KBM-7 (cell line): ENCODE data around the gene UBE2L3.
"Not testable (repeated sequence)": the region's sequence is repeated elsewhere in the genome, so short reads cannot be mapped to it uniquely, and the experiment has no call there.

Experiments
- DNase-seq: peaks from one replicate; pipeline ENCODE4 v3.0.0-alpha.2; 2015
- in situ Hi-C: fragments of 300-500 bp; cut with MboI; formaldehyde crosslinking; loops from 2 replicates; pipeline ENCODE4 v1.14.3; 2020; ENCODE audit warnings: low sequenced_read_pairs, low pct_unique_long_range_greater_than_20kb, mixed read lengths

Gene UBE2L3

DNA sequence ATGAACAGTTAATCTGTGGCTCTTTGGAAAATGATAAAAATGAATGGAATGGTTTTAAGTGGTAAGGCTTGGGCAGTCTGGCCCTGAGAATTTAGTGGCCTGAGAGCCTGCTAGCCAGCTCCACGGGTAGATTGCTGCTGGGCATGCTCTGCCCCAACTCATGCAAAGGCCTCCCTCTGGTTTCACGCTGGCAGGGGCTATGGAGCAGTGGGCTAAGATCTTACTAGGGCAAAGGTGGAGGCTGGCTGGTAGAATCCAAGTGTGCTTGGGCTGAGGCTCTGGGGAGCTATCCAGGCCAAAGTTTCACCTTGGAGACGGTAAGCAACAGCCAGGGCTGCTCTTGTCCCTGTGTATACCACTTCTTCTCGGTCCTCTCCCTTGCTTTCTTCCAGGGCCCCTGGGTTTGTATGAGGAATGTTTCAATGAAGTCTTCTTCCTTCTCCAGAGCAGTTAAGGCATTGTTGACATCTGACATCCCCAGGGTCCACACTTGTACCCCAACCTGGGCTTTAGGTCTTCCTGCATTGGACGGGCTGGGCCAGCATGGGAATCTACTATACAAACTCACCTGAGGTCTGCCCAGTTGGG lies 27.4 kb downstream of the UBE2L3 start:
- DNase-seq, result no peak
- in situ Hi-C loops, result no loop called here

DNA sequence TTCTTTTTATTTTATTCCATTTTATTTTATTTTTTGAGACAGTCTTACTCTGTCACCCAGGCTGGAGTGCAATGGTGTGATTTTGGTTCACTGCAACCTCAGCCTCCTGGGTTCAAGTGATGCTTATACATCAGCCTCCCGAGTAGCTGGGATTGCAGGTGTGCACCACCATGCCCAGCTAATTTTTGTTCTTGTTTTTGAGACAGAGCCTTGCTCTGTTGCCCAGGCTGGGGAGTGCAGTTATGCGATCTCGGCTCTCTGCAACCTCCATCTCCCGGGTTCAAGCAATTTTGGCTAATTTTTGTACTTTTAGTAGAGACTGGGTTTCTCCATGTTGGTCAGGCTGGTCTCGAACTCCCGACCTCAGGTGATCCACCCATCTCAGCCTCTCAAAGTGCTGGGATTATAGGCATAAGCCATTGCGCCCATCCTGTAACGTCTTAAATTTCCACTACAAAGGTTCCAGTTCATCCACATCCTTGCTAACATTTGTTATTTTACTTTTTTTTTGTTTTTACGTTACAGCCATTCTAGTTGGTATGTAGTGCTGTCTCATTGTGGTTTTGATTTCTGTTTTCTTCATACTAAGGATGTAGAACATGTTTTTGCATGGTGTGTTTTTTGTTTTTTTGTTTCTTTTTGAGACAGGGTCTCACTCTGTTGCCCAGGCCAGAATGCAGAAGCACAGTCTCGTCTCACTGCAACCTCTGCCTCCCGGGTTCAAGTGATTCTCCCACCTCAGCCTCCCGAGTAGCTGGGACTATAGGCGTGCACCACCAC lies 29.0 kb downstream of the UBE2L3 start:
- in situ Hi-C loops, DNase-seq: not testable (repeated sequence)

DNA sequence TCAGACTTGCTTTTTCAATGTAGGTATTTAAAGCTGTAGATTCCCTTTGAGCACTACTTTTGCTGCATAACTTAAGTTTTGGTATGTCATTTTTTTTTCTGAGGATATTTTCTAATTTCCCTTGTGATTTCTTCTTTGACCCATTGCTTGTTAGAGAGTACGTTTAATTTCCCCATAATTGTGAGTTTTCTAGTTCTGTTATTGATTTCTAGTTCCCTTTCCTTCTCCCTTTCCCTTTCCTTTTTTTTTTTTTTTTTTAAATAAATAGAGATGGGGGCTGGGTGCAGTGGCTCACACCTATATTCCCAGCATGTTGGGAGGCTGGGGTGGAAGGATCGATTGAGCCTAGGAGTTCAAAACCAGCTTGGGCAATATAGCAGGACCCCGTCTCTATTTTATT lies 30.8 kb downstream of the UBE2L3 start:
- DNase-seq, result no peak
- in situ Hi-C loops, result no loop called here

DNA sequence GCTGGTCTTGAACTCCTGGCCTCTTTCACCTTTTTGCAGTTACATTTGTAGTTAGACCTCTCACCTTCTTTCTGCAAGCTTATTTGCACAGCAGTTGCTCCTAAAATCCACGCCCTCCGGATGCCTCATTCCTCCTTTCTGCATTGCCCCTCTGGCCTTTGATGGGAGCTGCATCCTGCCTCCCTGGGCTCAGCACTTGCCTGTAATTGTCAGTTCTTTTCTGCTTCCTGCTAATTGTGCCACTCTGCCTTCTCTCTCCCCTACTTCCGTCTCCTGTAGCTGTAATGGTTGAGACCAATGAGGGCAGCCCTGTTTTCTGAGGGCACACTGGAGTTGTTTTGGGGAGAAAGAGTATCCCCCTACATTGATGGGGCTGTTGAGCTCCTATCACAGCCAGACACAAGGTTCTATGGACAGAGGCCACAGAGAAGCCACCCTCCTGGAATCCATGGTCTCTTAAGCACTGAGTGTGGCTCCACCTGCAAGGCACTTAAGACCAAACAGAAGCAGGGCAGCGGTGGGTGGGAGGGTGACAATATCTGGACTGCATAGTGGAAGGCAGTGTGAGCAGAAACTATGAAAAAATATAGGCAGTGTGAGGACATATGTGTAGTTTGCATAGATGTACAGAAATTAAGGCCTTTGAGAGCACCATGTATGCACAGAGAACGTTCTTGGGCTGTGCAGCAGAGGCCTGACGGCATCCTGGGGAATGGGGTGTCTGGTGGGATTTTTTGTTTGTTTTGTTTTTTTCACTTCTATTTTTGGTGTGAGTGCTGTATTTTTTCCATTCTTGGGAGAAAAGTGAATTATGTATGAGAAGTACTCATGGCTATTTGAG lies 31.8 kb downstream of the UBE2L3 start:
- no peak for DNase-seq
- in situ Hi-C loops, result no loop called here

DNA sequence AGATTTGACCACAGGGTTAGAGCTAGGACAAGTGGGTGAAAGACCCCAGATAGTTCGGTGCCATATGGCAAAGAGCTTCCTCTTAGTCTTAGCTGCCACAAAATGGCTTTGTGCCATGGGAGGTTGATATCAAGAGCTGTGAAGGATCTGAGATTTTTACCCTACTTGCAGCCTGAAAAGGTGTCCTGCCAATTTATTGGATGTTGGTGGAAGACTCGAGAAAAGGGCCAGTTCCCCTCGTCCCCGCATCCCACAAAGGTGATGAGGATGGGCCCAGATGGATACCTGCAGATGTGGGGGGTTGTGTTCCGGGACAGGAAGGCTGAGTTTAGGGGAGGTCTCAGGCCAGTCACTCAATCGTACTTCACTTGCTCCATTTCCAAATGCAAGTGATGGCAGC lies 35.1 kb downstream of the UBE2L3 start:
- in situ Hi-C loops, result no loop called here

DNA sequence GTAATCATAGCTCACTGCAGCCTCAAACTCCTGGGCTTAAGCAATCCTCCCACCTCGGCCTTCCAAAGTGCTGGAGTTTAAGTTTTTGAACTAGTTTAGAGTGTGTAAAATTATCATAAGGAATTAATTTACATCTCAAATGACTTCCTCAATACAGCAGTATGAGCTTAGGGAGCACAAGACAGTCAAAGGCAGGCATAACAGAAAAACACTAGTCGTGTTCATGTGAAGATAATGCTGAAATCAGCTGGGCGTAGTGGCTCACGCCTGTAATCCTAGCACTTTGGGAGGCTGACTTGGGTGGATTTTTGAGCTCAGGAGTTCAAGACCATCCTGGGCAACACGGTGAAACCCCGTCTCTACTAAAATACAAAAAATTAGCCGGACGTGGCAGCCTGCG lies 36.5 kb downstream of the UBE2L3 start:
- no peak for DNase-seq
- in situ Hi-C loops, result no loop called here

More for the DNA sequence above, 35.1 kb downstream of the UBE2L3 start:
- DNase-seq, result no peak

DNA sequence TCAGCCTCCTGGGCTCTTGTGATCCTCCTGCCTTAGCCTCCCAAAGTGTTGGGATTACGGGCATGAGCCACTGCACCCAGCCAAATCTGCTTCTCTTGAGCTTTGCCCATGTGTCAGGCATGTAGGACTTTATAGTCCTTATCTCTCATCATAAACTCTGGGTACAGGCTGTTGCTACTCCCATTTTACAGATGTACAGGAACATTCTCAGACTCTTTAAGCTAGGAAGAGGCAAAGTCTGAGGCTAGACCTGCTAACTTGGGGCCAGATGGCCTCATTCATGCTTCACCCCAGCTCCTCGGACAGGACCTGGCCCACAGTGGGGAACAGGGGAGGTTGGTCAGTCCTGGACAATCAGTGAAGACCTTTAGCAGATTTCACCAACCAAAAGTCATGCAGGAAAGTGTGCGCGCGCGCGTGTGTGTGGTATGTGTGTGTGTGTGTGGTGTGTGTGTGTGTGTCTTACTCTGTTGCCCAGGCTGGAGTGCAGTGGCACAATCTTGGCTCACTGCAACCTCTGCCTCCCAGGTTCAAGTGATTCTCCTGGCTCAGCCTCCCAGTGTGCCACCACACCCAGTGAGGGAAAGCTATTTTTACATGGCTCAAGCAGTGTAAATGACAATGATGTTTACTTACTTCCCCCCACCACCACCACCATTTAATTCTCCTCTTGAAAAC lies 38.5 kb downstream of the UBE2L3 start:
- no peak for DNase-seq
- in situ Hi-C loops, result no loop called here

DNA sequence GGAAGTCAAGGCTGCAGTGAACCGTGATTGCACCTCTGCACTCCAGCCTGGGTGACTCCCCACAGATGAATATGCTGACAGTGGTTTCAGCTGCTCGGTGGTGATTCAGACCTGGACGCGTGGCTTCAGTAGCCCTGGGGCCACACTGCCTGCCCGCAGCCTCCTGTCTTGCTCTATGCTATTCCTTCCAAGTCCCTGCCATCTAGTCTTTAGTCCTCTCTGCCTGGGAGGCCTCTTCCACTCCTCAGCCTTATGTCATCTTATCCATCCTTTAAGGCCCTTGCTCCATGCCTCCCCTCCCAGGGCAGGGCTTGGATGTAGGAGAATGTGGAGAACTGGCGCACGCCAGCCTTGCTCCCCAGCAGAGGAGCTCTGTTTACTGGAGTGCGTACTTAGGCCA lies 39.3 kb downstream of the UBE2L3 start:
- in situ Hi-C loops, result no loop called here

DNA sequence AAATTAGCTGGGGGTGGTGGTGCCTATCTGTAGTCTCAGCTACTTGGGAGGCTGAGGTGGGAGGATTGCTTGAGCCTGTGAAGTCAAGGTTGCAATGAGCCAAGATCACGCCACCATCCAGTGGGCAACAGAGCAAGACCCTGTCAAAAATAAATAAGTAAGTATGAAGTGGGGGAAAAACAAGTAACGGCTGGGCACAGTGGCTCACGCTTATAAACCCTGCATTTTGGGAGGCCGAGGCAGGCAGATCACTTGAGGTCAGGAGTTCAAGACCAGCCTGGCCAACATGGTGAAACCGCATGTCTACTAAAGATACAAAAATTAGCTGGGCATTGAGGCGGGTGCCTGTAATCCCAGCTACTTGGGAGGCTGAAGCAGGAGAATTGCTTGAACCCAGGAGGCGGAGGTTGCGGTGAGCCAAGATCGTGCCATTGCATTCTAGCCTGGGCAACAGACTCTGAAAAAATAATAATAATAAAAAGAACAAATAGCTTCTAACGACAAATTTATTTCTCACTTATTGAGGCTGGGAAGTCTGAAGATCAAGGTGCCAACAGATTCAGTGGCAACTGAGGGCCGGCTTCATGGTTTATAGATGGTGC lies 42.1 kb downstream of the UBE2L3 start:
- DNase-seq, in situ Hi-C loops: not testable (repeated sequence)

More for the DNA sequence above, 39.3 kb downstream of the UBE2L3 start:
- no peak for DNase-seq

DNA sequence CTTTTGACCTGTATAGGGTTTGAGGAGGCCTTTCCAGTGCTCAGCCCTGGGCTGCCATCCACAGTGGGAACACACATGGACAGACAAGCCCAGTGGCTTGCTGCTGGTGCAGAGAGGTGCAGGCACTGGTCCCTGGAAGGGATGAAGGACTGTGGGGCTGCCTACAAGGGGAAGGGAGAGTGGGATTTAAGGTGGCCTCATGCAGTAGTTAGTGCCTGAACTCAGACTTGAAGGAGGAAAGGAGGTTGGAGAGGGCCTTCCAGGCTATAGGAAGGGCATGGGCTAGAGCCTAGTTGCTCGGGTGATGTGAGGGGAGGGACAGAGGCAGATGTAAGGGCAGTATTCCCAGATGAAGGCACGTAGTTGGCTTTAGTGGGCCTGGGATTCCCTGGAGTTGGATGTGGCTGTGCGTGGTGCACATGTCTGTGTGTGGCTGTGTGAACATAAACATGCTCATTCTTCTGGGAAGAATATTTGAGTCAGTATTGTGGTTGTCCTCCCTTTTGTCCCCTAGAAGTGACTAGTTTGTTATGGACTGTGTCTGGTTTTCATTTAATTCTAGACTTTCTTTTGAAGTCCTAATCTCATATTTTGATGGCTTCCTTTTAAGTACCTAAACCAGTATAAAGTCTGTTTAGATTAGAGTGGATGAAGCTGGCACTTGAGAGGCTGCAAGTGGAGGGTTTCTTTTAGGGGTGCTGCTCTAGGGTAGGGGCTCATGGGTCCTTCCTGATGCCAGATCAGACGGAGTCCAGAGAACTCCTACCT lies 43.9 kb downstream of the UBE2L3 start:
- in situ Hi-C loops, result no loop called here
- DNase-seq, result no peak

DNA sequence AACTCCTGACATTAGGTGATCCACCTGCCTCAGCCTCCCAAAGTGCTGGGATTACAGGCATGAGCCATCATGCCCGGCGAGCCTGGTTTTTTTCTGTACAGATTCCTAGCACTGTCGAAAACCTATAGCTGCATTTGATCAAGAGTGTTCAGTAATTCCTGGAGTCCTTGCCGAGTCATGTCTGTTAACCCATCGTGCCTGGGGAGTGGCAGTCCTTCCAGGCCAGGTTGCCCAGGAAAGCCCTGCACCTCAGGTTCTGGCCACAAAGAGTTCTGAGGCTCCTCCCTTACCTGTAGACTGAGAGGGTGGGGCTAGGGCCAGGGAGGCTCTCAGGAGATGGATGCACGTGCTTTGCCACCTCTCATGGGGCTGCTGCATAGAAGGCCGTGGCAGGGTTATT lies 45.3 kb downstream of the UBE2L3 start:
- DNase-seq, result no peak
- in situ Hi-C loops, result no loop called here

DNA sequence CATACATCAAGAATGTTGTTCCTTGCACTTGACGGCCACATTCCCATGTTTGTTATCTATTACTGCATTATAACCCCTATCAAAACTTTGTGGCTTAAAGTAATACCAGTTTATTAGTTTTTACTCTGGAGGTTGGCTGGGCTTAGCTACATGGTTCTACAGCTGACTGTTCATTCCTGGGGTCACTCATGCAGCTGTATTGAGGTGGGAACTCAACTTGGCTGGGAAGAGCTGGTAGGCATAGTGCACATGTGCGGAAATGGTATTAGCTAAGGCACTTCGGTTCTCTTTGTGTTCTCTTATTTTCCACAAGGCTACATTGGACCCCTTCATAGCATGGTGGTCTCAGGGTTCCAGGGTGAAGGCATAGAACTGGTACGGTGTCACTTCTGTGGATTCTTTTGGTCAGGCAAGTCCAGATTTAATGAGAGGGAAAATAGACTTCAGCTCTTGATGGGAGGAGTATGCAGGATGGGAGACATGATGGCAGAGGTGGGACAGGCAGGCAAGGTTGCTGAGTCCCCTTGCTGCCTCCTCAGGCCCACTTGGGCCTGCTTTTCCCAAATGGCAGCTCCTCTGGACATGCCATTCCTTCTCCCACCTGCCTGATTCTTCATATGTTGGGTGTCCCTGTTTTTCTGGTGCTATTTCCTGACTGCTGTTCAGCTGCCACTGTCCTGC lies 46.2 kb downstream of the UBE2L3 start:
- no peak for DNase-seq

DNA sequence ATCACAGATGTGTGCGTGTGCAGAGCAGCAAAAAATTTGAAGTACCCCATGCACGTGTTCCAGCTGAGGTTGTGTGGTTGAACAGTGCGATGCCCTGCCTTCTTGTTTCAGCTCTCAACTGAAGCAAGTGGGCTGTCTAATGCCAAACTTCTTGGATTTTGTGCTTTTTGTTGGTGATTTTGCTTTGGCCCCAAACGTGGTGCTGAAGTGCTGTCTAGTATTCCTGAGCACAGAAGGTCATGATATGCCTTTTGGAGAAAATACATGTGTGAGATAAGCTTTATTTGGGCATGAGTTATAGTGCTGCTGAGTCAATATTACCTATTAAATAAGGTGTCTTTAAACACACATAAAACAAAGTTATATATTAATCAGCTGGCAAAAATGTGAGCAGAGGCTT lies 48.2 kb downstream of the UBE2L3 start:
- DNase-seq, result no peak
- in situ Hi-C loops, result no loop called here

More for the DNA sequence above, 46.2 kb downstream of the UBE2L3 start:
- in situ Hi-C loops, result no loop called here

DNA sequence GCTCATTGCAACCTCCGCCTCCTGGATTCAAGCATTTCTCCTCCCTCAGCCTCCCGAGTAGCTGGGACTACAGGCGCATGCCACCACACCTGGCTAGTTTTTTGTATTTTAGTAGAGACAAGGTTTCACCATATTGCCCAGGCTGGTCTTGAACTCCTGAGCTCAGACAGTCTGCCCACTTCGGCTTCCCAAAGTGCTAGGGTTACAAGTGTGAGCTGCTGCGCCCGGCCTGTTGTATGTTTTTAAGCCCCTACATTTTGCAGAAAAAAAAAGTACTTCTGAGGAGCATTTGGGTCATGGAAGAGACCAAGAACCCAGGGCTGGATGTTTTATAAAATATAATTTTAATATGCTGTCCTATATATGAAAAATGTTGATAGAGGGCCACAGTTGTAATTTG lies 49.8 kb downstream of the UBE2L3 start:
- in situ Hi-C loops, result not testable (repeated sequence)

DNA sequence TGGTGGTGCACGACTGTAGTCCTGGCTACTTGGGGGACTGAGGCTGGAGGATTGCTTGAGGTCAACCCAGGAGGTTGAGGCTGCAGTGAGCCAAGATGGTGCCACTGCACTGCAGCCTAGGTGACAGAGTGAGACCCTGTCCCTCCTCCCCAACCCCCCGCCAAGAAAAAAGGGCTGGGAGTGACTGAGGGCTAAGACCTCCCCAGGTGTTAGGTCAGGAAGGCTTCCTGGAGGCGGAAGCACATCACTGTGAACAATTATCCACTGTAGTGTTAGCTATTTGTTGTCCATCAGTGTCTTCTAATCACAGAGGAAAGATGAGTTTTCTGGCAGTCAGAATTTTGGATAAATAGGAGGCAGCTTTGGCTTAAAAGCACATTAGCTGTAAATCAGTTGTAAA lies 53.5 kb downstream of the UBE2L3 start:
- in situ Hi-C loops, result no loop called here
- DNase-seq, result no peak

More for the DNA sequence above, 49.8 kb downstream of the UBE2L3 start:
- not testable (repeated sequence) for DNase-seq

DNA sequence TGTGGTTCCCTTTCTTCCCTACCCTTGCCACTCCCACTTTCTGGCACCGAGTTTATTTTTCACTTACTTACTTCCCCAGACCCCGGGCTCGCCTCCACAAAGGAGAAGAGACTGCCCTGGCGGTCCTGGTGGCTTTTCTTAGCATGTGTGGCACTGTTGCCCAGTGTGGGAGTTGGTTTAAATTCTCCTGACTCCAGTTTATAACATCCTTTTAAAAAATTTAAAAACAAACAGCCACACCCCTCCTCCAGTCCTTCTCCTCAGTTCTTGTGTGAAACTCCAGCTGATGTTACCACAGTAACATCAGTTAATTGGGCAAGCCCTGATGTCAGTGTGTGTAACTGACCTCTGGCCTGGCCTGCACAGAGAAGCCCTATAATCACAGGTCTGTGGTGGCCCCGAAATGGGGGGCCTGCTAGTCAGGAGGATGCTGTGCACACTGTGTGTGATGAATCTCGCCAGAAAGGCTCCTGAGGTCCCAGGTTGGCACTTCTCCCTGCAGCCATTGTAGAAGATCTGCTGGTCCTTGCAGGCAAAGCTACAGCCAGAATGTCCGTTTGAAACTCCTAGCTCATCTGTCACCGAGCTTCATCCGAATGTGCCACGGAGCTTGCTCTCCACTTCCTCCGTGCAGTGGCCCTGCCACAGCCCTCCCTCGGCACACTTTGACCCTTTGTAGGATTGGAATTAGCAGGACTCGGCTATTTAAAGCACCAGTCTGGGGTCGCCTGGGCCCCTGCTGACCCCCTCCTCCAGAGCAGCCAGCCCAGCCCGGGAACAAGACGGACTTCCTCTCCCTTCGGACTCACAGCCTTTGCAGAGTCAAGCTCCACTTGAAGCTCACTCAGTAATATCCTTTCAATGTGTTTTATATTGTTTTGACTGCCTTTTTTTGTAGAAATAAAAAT lies 54.8 kb downstream of the UBE2L3 start:
- in situ Hi-C loops, result no loop called here

More for the DNA sequence above, 54.8 kb downstream of the UBE2L3 start:
- peak; percentile 72 for DNase-seq
